Measurements from ENCODE around the gene RPSA. TPM values are rescaled to one million over a fixed set of nuclear protein-coding genes. Genes with fewer than 3 reads are reported as not detected.

RPSA gene
- total RNA-seq, 1 donor from 2014 or later: 1,061 TPM

- no peak for DNase-seq (ENCODE audit: low spot score in 2 of 2, unreplicated experiment in 2 of 2)
- Mint-ChIP-seq H3K9me3 (no peaks in the 10 kb centered on the region), H3K4me1 (no peaks in the 10 kb centered on the region), H3K27me3 (ENCODE audit: low read depth) (no peaks in the 10 kb centered on the region), H3K4me3 (no peak overlapping the region), H3K27ac (no peak overlapping the region), H3K36me3 (peaks cover 54% of the 10 kb centered on the region)
- TF ChIP-seq, protein P1, sequence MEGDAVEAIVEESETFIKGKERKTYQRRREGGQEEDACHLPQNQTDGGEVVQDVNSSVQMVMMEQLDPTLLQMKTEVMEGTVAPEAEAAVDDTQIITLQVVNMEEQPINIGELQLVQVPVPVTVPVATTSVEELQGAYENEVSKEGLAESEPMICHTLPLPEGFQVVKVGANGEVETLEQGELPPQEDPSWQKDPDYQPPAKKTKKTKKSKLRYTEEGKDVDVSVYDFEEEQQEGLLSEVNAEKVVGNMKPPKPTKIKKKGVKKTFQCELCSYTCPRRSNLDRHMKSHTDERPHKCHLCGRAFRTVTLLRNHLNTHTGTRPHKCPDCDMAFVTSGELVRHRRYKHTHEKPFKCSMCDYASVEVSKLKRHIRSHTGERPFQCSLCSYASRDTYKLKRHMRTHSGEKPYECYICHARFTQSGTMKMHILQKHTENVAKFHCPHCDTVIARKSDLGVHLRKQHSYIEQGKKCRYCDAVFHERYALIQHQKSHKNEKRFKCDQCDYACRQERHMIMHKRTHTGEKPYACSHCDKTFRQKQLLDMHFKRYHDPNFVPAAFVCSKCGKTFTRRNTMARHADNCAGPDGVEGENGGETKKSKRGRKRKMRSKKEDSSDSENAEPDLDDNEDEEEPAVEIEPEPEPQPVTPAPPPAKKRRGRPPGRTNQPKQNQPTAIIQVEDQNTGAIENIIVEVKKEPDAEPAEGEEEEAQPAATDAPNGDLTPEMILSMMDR (IDR thresholded peaks at IDR 0.05; ENCODE audit: unreplicated experiment): no peak
Observed at GRCh38 chr3:39398700-39399099, 7.8 kb upstream of the RPSA start.

DNA sequence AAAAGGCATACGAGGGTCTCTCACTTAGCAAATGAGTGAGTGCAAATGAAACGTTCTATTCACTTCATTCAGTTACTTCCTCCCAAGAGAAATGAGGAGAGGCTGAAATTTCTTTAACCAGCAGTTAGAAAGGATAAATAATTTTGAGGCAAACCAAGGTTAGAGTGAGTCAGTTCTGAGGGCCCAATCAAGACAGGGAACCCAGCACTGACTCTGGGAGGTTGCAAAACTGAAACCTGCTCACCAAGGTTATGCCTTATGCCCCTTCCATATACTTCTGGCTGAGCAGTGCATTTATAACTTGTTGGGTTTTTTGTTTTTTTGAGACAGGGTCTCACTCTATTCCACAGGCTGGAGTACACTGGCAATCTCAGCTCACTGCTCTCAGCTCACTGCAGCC, 4.5 kb upstream of the RPSA start:
- peaks cover 32% of the 10 kb centered on the region for H3K36me3 Mint-ChIP-seq
- peaks cover 7% of the 10 kb centered on the region for H3K4me1 Mint-ChIP-seq
- H3K27ac Mint-ChIP-seq: no peak overlapping the region
- no peaks in the 10 kb centered on the region for H3K9me3 Mint-ChIP-seq
- TF ChIP-seq, protein P1 (IDR thresholded peaks at IDR 0.05; ENCODE audit: unreplicated experiment): no peak
- H3K4me3 Mint-ChIP-seq: no peak overlapping the region
- DNase-seq (ENCODE audit: low spot score in 2 of 2, unreplicated experiment in 2 of 2): no peak
- no peaks in the 10 kb centered on the region for H3K27me3 Mint-ChIP-seq (ENCODE audit: low read depth)

DNA sequence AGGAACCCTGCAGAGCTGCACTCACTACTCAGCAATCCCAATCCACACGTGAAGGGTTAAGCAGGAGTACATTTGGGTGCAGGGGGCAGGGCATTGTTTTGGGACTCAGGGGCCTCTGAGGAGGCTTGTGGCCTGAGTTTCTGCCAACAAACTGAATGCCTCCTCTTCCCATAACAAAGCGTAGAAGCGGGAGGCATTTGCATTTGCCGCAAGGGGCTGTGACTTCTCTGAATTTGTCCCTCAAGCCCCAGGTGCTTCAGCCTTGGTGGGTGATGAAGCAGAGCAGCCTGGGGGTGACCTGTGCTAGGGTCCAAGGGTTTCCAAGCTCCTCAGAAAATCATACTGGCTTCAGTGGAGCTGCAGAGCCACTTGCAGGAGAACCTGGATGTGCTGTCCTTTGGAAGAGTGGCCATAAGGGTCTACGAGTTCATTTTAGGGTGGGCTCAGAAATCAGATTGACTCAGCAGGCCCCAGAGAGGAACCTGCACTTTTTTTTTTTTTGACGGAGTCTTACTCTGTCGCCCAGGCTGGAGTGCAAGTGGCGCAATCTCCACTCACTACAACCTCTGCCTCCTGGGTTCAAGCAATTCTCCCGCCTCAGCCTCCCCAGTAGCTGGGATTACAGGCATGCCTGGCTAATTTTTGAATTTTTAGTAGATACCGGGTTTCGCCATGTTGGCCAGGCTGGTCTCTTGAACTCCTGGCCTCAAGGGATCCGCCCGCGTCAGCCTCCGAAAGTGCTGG, 1.4 kb upstream of the RPSA start:
- peaks cover 24% of the 10 kb centered on the region for H3K4me1 Mint-ChIP-seq
- no peak for DNase-seq (ENCODE audit: low spot score in 2 of 2, unreplicated experiment in 2 of 2)
- TF ChIP-seq, protein P1 (IDR thresholded peaks at IDR 0.05; ENCODE audit: unreplicated experiment): no peak
- no peaks in the 10 kb centered on the region for H3K27me3 Mint-ChIP-seq (ENCODE audit: low read depth)
- H3K36me3 Mint-ChIP-seq: peaks cover 19% of the 10 kb centered on the region
- H3K27ac Mint-ChIP-seq: peak overlapping the region; percentile 47
- H3K4me3 Mint-ChIP-seq: peak overlapping the region; percentile 91
- H3K9me3 Mint-ChIP-seq: no peaks in the 10 kb centered on the region

DNA sequence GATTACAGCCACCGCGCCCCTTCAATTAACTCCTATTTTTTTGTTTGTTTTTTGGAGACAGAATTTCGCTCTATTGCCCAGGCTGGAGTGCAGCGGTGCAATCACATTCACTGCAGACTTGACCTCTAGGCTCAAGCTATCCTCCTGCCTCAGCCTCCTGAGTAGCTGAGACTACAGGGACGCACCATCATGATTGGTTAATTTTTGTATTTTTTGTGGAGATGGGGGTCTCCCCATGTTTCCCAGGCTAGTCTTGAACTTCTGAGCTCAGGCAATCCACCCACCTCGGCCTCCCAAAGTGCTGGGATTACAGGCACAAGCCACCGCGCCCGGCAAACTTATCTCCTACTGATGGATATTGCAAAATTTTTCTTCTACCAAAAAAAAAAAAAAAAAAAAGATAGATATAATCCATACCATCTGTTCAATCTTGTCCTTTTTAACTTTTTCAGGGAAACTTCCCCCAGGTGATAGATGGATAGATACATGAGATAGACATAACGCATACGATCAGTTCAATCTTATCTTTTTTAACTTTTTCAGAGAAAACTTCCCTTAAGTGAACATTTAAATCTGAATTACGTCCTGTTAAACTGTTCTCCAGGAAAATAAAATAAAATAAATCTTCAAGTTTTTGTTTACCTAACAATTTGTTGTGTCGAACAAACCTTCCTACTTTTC, 693 bp upstream of the RPSA start:
- Mint-ChIP-seq H3K9me3 (no peaks in the 10 kb centered on the region), H3K4me3 (peak overlapping the region; percentile 91), H3K27ac (peak overlapping the region; percentile 98), H3K27me3 (ENCODE audit: low read depth) (no peaks in the 10 kb centered on the region), H3K36me3 (peaks cover 15% of the 10 kb centered on the region), H3K4me1 (peaks cover 24% of the 10 kb centered on the region)
- TF ChIP-seq, protein P1 (IDR thresholded peaks at IDR 0.05; ENCODE audit: unreplicated experiment): no peak
- DNase-seq (ENCODE audit: low spot score in 2 of 2, unreplicated experiment in 2 of 2): no peak

GRCh38 chr3:39407259-39407629, 724 bp downstream of the RPSA start:
- H3K36me3 Mint-ChIP-seq: peaks cover 22% of the 10 kb centered on the region
- no peak for DNase-seq (ENCODE audit: low spot score in 2 of 2, unreplicated experiment in 2 of 2)
- H3K9me3 Mint-ChIP-seq: no peaks in the 10 kb centered on the region
- H3K27ac Mint-ChIP-seq: peak overlapping the region; percentile 83
- H3K4me1 Mint-ChIP-seq: peaks cover 24% of the 10 kb centered on the region
- H3K27me3 Mint-ChIP-seq (ENCODE audit: low read depth): no peaks in the 10 kb centered on the region
- TF ChIP-seq, protein P1 (IDR thresholded peaks at IDR 0.05; ENCODE audit: unreplicated experiment): no peak
- peak overlapping the region; percentile 91 for H3K4me3 Mint-ChIP-seq
